ENCODE results near the gene LRRC75B. TPM values are rescaled to one million over a fixed set of nuclear protein-coding genes. Genes with fewer than 3 reads are reported as not detected.
"Not testable (repeated sequence)": the region's sequence is repeated elsewhere in the genome, so short reads cannot be mapped to it uniquely, and the experiment has no call there.

LRRC75B gene
- total RNA-seq (6.4 and 8.9 TPM in 2 replicates), polyA plus RNA-seq (15.0 and 22.0 TPM in 2 replicates), polyA minus RNA-seq (2.8 and 6.0 TPM in 2 replicates), Bru-seq, nascent RNA (percentile 33 among the genes with signal in this experiment), BruChase-seq, experiment 1, labeled RNA remaining after a 6-hour chase (percentile 34 among the genes with signal in this experiment), BruChase-seq, experiment 2, labeled RNA remaining after a 2-hour chase (percentile 37 among the genes with signal in this experiment)
- polyA plus RNA-seq (2011; cell fraction: cytosol; rRNA removed) = 4.8 and 7.4 TPM in 2 replicates
- polyA plus RNA-seq (2011; cell fraction: nucleus; rRNA removed) = 40.6 and 49.8 TPM in 2 replicates
- polyA plus RNA-seq (2012) = 5.6 and 8.6 TPM in 2 replicates
- polyA minus RNA-seq (2011; cell fraction: cytosol; rRNA and poly(A)+ RNA removed) = not detected
- 3.8 and 5.8 TPM in 2 replicates for polyA minus RNA-seq (2011; cell fraction: nucleus; rRNA and poly(A)+ RNA removed)
- long read RNA-seq, transcript LRRC75B-201 (4 exons, 1,238 nt) = major isoform, 6 of 21 reads
- long read RNA-seq, partial matches to known transcripts = 3 of 21 reads
- long read RNA-seq, other reads (novel, unspliced or antisense) = 11 of 21 reads

GRCh38 chr22:24592851-24593558 is at the start of gene LRRC75B:
TSS of gene LRRC75B (minus strand) at chr22:24593073. CDS start at chr22:24593039, 34 bp downstream.
- Histone ChIP-seq H3K27ac (ENCODE audit: insufficient read depth, low read depth, low read length) (peak within 1 kb of the TSS; percentile 40), H3K79me2 (ENCODE audit: control insufficient read depth, insufficient read depth, low read length) (no peaks in the 10 kb centered on the region), H2AFZ (ENCODE audit: low read depth, low read length) (peak within 1 kb of the TSS; percentile 95), H3K4me3 (replicated peaks in 1 of 3; ENCODE audit: insufficient read depth in 1 of 3, low read depth in 1 of 3, low read length in 3 of 3) (peak within 1 kb of the TSS; percentile 54 to 69 (median 60)), H3K36me3 (ENCODE audit: control insufficient read depth in 2 of 2, extremely low read depth in 1 of 2, insufficient read depth in 2 of 2, low read length in 2 of 2) (no peaks in the 10 kb centered on the region), H3K9me3 (replicated peaks; ENCODE audit: control insufficient read depth, insufficient read depth, low read length) (no peaks in the 10 kb centered on the region), H3K4me1 (ENCODE audit: control insufficient read depth, extremely low read depth, insufficient read depth, low read length) (peaks cover 7% of the 10 kb centered on the region), H3K4me2 (ENCODE audit: insufficient read depth, low read length) (peak within 1 kb of the TSS; percentile 85), H3K9ac (replicated peaks; ENCODE audit: extremely low read depth, insufficient read depth, low read length) (peak within 1 kb of the TSS; percentile 79), H3K9me1 (replicated peaks; ENCODE audit: control insufficient read depth, extremely low read depth, insufficient read depth, low read length) (no peaks in the 10 kb centered on the region), H3K27me3 (ENCODE audit: control insufficient read depth in 2 of 2, insufficient read depth in 2 of 2, low read length in 2 of 2) (no peaks in the 10 kb centered on the region), H4K20me1 (replicated peaks; ENCODE audit: control insufficient read depth, extremely low read depth, insufficient read depth, low read length) (no peaks in the 10 kb centered on the region)
- ChIA-PET POLR2A (no interaction called here), CTCF (interaction anchor here (0.8 to 1.6 kb wide), 2 partner anchors 9 to 179 kb away, joined by 3 to 4 read pairs; no protein-coding TSS in a partner anchor)
- intact Hi-C loops (cut with micrococcal nuclease) = no loop called here
- no peak for TF ChIP-seq POLR2AphosphoS5 (IDR thresholded peaks at IDR 0.05; ENCODE audit: insufficient read depth, low read depth, low read length)
- TF ChIP-seq JUN (IDR thresholded peaks at IDR 0.05; ENCODE audit: borderline replicate concordance, insufficient read depth, insufficient read length, low read depth) = no peak
- TF ChIP-seq, protein P1, sequence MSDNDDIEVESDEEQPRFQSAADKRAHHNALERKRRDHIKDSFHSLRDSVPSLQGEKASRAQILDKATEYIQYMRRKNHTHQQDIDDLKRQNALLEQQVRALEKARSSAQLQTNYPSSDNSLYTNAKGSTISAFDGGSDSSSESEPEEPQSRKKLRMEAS (IDR thresholded peaks at IDR 0.05; ENCODE audit: insufficient read depth, insufficient read length) = no peak
- no peak for TF ChIP-seq CTCF (IDR thresholded peaks at IDR 0.05; ENCODE audit: extremely low read depth in 1 of 2, insufficient read depth in 1 of 2, low read depth in 1 of 2, low read length in 2 of 2)
- TF ChIP-seq EZH2 (IDR thresholded peaks at IDR 0.05; ENCODE audit: borderline replicate concordance, low read depth, low read length, severe bottlenecking) = no peak
- no peak for TF ChIP-seq GATA2 (IDR thresholded peaks at IDR 0.05; ENCODE audit: insufficient read depth, insufficient read length, low read depth, low read length)
- TF ChIP-seq FOS (IDR thresholded peaks at IDR 0.05; ENCODE audit: borderline replicate concordance, insufficient read depth, low read length) = no peak
- no peak for TF ChIP-seq POLR2A (IDR thresholded peaks at IDR 0.05; ENCODE audit: low read depth, low read length)
- TF ChIP-seq MYC (IDR thresholded peaks at IDR 0.05; ENCODE audit: low read depth, low read length) = no peak
- dilution Hi-C loops (cut with MboI; ENCODE audit: extremely low pct_ligation_motif_present, low sequenced_read_pairs) = no loop called here
- FAIRE-seq (peak; percentile 88), DNase-seq (ENCODE audit: low read depth, low spot score) (peak; percentile 77)
- BruUV-seq (replicated peaks) = no TSS peak

- CTCF ChIA-PET = interaction anchor here (0.8 to 0.9 kb wide), 2 partner anchors 117 to 204 kb away, joined by 3 to 4 read pairs; no protein-coding TSS in a partner anchor
- intact Hi-C loops (cut with micrococcal nuclease); dilution Hi-C loops (cut with MboI; ENCODE audit: extremely low pct_ligation_motif_present, low sequenced_read_pairs); BruUV-seq (replicated peaks); H3K27me3 ChIP-seq (ENCODE audit: control insufficient read depth in 2 of 2, insufficient read depth in 2 of 2, low read length in 2 of 2); H4K20me1 ChIP-seq (replicated peaks; ENCODE audit: control insufficient read depth, extremely low read depth, insufficient read depth, low read length); H3K4me2 ChIP-seq (ENCODE audit: insufficient read depth, low read length); H2AFZ ChIP-seq (ENCODE audit: low read depth, low read length); H3K4me1 ChIP-seq (ENCODE audit: control insufficient read depth, extremely low read depth, insufficient read depth, low read length); FAIRE-seq; H3K36me3 ChIP-seq (ENCODE audit: control insufficient read depth in 2 of 2, extremely low read depth in 1 of 2, insufficient read depth in 2 of 2, low read length in 2 of 2); H3K9ac ChIP-seq (replicated peaks; ENCODE audit: extremely low read depth, insufficient read depth, low read length); POLR2A ChIA-PET; H3K4me3 ChIP-seq (replicated peaks in 1 of 3; ENCODE audit: insufficient read depth in 1 of 3, low read depth in 1 of 3, low read length in 3 of 3); H3K79me2 ChIP-seq (ENCODE audit: control insufficient read depth, insufficient read depth, low read length); H3K9me3 ChIP-seq (replicated peaks; ENCODE audit: control insufficient read depth, insufficient read depth, low read length); H3K27ac ChIP-seq (ENCODE audit: insufficient read depth, low read depth, low read length); DNase-seq (ENCODE audit: low read depth, low spot score); H3K9me1 ChIP-seq (replicated peaks; ENCODE audit: control insufficient read depth, extremely low read depth, insufficient read depth, low read length): not testable (repeated sequence)
Measured at GRCh38 chr22:24642307-24642706, 49.4 kb upstream of the LRRC75B start.
